SU-DHL-6 (cell line): Measurements from ENCODE around the gene TDRD9.

Experiments used
- EZH2phosphoT487 ChIP-seq: fragments of 200-600 bp; sonication (generic), shearing (Covaris generic); conservative IDR thresholded peaks from 2 replicates; pipeline ENCODE4 v1.6.1; 2018; ENCODE audit warnings: mild to moderate bottlenecking, antibody characterized with exemption, low read length, moderate library complexity, mixed read lengths
- TF ChIP-seq, protein P1 (sequence below): fragments of 200-600 bp; sonication (generic); IDR thresholded peaks from one replicate; pipeline ENCODE4 v1.5.1; 2017; ENCODE audit warnings: antibody characterized with exemption, mild to moderate bottlenecking, low read length, moderate library complexity; ENCODE audit not compliant: insufficient read depth, poor library complexity, severe bottlenecking

DNA sequence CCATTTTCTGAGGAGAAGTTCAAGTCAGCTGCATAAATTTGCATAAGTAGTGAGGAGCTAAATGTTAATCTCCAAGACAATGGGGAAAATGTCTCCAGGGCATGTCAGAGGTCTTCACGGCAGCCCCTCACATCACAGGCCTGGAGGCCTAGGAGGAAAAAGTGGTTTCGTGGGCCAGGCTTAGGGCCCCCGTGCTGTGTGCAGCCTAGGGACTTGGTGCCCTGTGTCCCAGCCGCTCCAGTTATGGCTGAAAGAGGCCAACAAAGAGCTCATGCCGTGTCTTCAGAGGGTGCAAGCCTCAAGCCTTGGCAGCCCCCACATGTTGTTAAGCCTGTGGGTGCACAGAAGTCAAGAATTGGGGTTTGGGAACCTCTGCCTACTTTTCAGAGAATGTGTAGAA is 55.9 kb downstream of the TDRD9 start:
- TF ChIP-seq, protein P1, sequence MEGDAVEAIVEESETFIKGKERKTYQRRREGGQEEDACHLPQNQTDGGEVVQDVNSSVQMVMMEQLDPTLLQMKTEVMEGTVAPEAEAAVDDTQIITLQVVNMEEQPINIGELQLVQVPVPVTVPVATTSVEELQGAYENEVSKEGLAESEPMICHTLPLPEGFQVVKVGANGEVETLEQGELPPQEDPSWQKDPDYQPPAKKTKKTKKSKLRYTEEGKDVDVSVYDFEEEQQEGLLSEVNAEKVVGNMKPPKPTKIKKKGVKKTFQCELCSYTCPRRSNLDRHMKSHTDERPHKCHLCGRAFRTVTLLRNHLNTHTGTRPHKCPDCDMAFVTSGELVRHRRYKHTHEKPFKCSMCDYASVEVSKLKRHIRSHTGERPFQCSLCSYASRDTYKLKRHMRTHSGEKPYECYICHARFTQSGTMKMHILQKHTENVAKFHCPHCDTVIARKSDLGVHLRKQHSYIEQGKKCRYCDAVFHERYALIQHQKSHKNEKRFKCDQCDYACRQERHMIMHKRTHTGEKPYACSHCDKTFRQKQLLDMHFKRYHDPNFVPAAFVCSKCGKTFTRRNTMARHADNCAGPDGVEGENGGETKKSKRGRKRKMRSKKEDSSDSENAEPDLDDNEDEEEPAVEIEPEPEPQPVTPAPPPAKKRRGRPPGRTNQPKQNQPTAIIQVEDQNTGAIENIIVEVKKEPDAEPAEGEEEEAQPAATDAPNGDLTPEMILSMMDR: no peak
- TF ChIP-seq EZH2phosphoT487: no peak
